Limb (tissue), 2 donors: ENCODE results near the gene CSKMT.
"Not testable (repeated sequence)": the region's sequence is repeated elsewhere in the genome, so short reads cannot be mapped to it uniquely, and the experiment has no call there.

ENCODE experiments used
- DNase-seq, 2 donors: peaks; one replicate each; pipeline ENCODE4 v3.0.0-alpha.2; 2016; ENCODE audit errors: extremely low spot score in 2 of 2

CSKMT gene

GRCh38 chr11:62687508-62688396, 22.6 kb downstream of the CSKMT start:
- peak in 1 of 2 donors; percentile 53 for DNase-seq

- DNase-seq = no peak
These were observed 23.4 kb downstream of the CSKMT start for GRCh38 chr11:62688491-62688890.

GRCh38 chr11:62689421-62690183, 24.5 kb downstream of the CSKMT start, which contains the start of gene LRRN4CL:
TSS of gene LRRN4CL (minus strand) at chr11:62689530. CDS start at chr11:62688508, 1,022 bp downstream.
- DNase-seq = peak; percentile 78 to 89

GRCh38 chr11:62693624-62694023, 28.5 kb downstream of the CSKMT start:
- not testable (repeated sequence) for DNase-seq

GRCh38 chr11:62694455-62695167, 29.5 kb downstream of the CSKMT start:
- DNase-seq = peak; percentile 69 to 80

DNA sequence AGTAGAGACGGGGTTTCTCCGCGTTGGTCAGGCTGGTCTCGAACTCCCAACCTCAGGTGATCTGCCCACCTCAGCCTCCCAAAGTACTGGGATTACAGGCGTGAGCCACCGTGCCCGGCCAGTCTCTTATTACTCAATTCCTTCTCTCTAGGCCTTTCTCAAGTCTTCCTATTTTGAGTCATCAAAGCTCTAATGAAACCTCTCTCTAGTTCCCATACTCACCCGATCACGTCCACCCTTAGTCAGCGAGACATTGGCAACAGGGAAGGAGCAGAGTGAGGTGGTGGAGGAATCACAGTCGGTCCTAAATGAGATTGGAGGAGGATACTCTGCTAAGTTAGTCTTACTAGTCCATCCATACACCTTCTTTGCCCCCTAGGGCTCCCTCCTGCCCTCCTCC, 37.1 kb downstream of the CSKMT start:
- no peak for DNase-seq

- DNase-seq = not testable (repeated sequence)
These were observed 38.8 kb downstream of the CSKMT start for GRCh38 chr11:62703921-62704320.

DNA sequence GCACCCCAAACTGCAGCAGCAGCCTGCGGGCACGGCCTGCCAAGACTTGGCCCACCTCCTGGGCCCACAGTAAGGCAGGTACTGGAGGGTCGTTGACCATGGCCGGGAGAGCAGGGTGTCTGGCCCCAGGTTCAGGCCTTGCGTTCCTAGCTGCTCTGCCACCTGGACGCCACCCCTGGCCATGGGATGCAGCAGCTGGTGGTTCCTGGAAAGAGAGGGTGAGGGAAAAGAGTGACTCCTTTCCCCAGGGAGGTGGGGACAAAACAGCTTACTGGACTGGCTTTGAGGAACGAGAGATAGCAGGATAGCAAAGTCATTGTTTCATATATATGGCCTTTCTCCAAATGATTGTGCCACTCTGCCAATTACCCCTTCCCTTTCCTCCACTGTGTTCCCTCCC, 40.3 kb downstream of the CSKMT start:
- no peak for DNase-seq

GRCh38 chr11:62705880-62706849, 41.1 kb downstream of the CSKMT start:
- peak; percentile 94 to 97 for DNase-seq

DNA sequence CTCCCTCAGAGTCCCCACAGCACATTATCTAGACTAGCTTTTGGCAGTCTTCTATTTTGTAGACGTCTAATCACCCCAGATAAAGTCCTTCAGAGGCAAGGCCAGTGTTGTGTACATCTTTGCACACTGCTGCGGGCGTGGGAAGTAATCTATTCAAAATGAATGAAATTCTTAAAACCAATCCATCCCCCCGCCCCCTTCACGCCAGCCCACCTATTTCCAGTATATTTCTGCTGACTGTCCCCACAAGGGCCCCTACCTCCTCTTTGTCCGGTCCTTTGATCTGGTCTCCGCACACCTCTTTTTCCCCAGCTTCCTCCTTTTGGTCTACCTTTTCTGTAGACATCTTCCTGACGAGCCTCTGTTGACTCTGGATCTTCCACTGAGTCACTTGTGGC, 41.7 kb downstream of the CSKMT start:
- no peak for DNase-seq

DNA sequence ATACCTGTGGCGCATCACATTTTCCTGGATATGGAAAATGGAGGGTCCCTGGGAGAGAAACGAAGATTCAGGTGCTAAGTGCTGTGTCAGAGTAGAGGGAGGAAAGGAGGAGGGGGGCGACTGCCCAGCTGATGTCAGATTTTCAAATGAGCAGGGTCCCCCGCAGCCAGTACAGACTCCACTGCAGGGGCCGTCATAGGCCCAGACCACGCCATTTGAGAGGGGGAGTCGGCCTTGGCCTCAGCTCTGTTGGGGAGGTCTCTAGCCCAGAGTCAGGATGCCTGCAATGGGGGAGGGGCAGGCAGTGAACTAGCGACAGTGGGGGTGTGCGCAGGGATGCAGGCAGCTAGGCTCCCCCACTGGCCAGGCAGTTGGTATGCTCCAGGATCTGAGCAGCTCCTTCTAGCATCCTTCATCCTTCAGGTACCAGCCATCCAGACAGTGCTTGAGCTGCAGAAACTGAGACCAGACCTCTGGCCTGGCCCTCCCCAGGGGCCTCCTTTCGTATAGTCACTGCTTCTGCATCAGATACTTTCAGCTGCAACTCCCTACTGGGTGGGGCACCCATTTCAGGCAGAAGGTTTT, 42.3 kb downstream of the CSKMT start, which contains the start of the genes BSCL2 and GNG3:
TSS of gene BSCL2 (minus strand) at position 148 of the 585 bp plus-strand sequence. CDS start 229 bp downstream, outside the sequence.
TSS of gene GNG3 (plus strand) at position 400 of the 585 bp plus-strand sequence. CDS start 620 bp downstream, outside the sequence.
- peak in 1 of 2 donors; percentile 90 for DNase-seq

- DNase-seq = no peak
These were observed 43.3 kb downstream of the CSKMT start for GRCh38 chr11:62708392-62708791.

- DNase-seq = peak in 1 of 2 donors; percentile 40
These were observed 43.7 kb downstream of the CSKMT start for GRCh38 chr11:62708793-62709192.

DNA sequence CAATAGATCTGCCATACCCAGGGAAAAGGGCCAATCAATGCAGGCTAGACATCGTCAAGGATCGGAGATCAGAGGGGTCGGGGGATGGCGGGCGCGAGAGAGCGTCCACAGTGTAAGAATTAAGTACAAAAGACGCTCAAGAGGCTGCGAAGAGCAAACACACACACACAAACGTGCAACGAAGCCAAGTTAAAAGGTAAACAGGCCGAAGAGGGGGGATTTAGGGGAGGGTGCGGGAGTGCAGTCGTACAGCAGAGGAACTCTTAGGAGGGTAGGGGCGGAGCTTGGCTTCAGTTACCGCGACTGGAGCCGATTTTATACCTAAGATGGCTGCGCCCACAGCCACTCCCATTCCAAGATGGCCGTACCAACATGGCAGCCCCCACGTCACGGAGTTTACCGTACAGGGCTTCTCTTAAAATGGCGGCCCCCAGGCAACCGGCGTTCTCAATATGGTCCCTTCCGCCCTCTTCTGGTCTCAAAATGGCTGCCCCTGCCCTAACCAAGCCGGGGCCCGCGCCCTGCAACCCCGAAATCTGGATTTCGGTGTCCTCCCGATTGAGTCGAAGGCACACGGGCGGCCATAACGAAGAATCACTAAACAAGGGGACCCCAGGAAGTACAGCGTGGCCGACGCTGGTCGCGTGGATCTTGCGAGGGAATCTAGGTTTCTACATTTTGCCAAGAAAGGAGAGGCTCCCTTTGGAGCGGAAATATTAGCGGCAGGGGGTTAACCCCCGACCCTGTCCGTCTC, 44.3 kb downstream of the CSKMT start:
- peak; percentile 96 to 99 for DNase-seq

DNA sequence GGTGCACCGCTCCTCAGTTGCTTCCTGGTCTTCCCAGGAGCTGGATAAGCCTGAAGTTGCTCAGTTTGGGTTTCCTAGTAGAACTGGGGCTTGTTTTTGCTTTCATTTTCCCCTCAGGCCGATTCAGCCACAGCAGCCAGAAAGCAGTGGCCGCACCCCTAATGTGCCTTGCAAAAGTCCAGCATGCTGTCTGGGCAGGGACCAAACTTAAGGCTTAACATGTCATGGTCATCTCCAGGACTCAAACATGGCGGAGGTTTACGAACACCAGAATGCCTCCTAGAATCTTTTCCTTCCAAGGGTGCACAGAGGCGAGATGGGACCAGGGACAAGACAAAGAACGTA, 44.9 kb downstream of the CSKMT start:
- no peak for DNase-seq

- no peak for DNase-seq
These were observed 47.2 kb downstream of the CSKMT start for GRCh38 chr11:62712276-62712812.

DNA sequence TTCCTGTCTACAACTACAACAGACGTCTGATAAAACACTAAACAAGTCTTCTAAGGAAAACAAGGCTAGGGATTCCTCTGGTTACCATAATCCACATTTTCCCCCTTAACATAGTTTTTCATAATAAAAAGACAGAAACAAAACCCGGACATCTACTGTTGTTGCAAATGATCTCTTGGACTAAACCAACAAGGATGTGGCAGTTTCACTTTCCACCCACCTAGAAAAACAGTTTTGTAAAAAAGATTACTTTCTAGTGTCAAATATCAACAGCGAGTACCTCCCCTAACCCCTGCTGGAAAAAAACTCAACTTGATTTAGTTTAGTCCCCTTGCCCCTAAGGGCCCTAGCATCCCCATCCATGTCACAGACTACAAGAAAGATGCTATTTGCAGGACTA, 47.7 kb downstream of the CSKMT start:
- DNase-seq = no peak

DNA sequence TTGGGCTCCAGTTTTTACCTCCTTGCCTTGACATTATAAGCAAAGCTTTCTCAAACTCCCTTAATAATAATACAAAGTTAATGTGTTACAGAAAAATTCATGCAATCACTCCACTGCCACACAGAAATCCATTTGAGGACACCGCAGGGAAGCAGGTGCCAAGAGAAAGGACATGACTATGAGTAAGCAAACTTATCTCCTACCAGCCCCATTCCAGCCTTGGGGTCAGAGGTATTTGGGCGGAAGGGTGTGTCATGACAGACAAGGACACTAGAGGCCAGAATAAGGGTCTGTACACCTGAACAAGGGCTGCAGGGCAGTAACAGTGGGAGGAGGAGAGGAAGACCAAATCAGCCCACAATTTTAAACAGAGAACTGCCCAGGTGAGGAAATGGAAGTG, 48.2 kb downstream of the CSKMT start:
- no peak for DNase-seq
